Peyer's patch (tissue), 4 donors: ENCODE measurements around the gene NVL. TPM values are rescaled to one million over a fixed set of nuclear protein-coding genes. Genes with fewer than 3 reads are reported as not detected.
A peak's percentile ranks its signal among the peaks of the same experiment; 100 is the strongest.

Experiments
- DNase-seq, 3 donors: peaks; one replicate each; pipeline ENCODE4 v3.0.0-alpha.2; 2017 to 2019
- H3K27ac ChIP-seq, 4 donors: fragments of 200-600 bp; sonication (generic); one replicate each; pipeline ENCODE4 v1.5.1; 2016 to 2019
- H3K27me3 ChIP-seq, 2 donors: fragments of 200-600 bp; sonication (generic); one replicate each; pipeline ENCODE4 v1.5.1; 2019
- H3K36me3 ChIP-seq, 3 donors: fragments of 200-600 bp; sonication (generic); one replicate each; pipeline ENCODE4 v1.5.1; 2016 to 2019
- H3K4me1 ChIP-seq, 4 donors: fragments of 200-600 bp; sonication (generic); one replicate each; pipeline ENCODE4 v1.5.1; 2016 to 2019
- H3K4me3 ChIP-seq, 4 donors: fragments of 200-600 bp; sonication (generic); 1 replicate in 3 of 4; 2 replicates in 1 of 4; pipeline ENCODE4 v1.5.1; 2016 to 2019; ENCODE audit warnings: mild to moderate bottlenecking in 1 of 4
- H3K9me3 ChIP-seq, 4 donors: fragments of 200-600 bp; sonication (generic); one replicate each; pipeline ENCODE4 v1.5.1; 2016 to 2019; ENCODE audit warnings: mild to moderate bottlenecking in 1 of 4
- POLR2A ChIP-seq, 2 donors: fragments of 450-650 bp; IDR thresholded peaks; one replicate each; pipeline ENCODE4 v1.5.1; 2017; ENCODE audit warnings: antibody characterized with exemption in 2 of 2, mild to moderate bottlenecking in 2 of 2, moderate library complexity in 2 of 2
- total RNA-seq, 4 donors: library from RNA; depleted of rRNA; stranded (reverse); fragments of >200 nt; gene quantifications; one replicate each; pipeline ENCODE4 v1.1.0, GENCODE V29; 2016
- TF ChIP-seq, protein P1 (sequence below), 6 experiments: fragments of 450-650 bp in 4 of 6; fragments of 200-600 bp in 2 of 6; sonication (generic) in 1 of 6; IDR thresholded peaks; one replicate each; pipeline ENCODE4 v1.5.1; 2017 to 2019; ENCODE audit warnings: antibody characterized with exemption in 6 of 6, mild to moderate bottlenecking in 3 of 6, moderate library complexity in 1 of 6

NVL gene
- total RNA-seq, 4 donors from 2014 or later = 26.6 to 96.6 (median 38.3) TPM

DNA sequence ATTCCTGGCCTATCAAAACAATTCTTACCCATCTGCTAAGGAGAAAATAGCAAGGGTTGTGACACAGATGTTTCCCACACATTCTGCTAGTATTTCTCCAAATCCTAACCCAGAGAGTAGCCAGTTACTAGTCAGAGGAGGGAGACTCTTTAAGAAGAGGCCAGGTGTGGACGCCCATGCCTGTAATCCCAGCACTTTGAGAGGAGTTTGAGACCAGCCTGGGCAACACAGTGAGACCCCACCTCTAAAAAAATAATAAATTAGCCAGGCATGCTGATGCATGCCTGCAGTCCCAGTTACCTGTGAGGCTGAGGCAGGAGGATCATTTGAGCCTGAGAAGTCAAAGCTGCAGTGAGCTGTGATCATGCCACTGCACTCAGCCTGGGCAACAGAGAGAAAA is 28.6 kb downstream of the NVL start:
- Histone ChIP-seq H3K36me3 (peaks cover 0 to 84% (median 0%) of the 10 kb centered on the region in 3 donors), H3K27ac (no peak overlapping the region), H3K27me3 (no peaks in the 10 kb centered on the region), H3K4me1 (no peaks in the 10 kb centered on the region), H3K4me3 (no peak overlapping the region), H3K9me3 (no peaks in the 10 kb centered on the region)
- no peak for DNase-seq
- no peak for TF ChIP-seq POLR2A (IDR thresholded peaks at IDR 0.05)
- TF ChIP-seq, protein P1, sequence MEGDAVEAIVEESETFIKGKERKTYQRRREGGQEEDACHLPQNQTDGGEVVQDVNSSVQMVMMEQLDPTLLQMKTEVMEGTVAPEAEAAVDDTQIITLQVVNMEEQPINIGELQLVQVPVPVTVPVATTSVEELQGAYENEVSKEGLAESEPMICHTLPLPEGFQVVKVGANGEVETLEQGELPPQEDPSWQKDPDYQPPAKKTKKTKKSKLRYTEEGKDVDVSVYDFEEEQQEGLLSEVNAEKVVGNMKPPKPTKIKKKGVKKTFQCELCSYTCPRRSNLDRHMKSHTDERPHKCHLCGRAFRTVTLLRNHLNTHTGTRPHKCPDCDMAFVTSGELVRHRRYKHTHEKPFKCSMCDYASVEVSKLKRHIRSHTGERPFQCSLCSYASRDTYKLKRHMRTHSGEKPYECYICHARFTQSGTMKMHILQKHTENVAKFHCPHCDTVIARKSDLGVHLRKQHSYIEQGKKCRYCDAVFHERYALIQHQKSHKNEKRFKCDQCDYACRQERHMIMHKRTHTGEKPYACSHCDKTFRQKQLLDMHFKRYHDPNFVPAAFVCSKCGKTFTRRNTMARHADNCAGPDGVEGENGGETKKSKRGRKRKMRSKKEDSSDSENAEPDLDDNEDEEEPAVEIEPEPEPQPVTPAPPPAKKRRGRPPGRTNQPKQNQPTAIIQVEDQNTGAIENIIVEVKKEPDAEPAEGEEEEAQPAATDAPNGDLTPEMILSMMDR (IDR thresholded peaks at IDR 0.05) = no peak

- peaks cover 0 to 86% (median 0%) of the 10 kb centered on the region in 3 donors for H3K36me3 ChIP-seq
Measured at GRCh38 chr1:224300346-224300745, 29.6 kb downstream of the NVL start.

GRCh38 chr1:224298346-224299330 is 31.3 kb downstream of the NVL start:
- H3K9me3 ChIP-seq = no peaks in the 10 kb centered on the region
- no peak overlapping the region for H3K4me3 ChIP-seq
- TF ChIP-seq, protein P1 (IDR thresholded peaks at IDR 0.05) = no peak
- no peak for TF ChIP-seq POLR2A (IDR thresholded peaks at IDR 0.05)
- H3K4me1 ChIP-seq = no peaks in the 10 kb centered on the region
- H3K27ac ChIP-seq = peak overlapping the region in 1 of 4 donors; percentile 13
- H3K27me3 ChIP-seq = no peaks in the 10 kb centered on the region
- H3K36me3 ChIP-seq = peaks cover 0 to 88% (median 0%) of the 10 kb centered on the region in 3 donors
- no peak for DNase-seq

More at GRCh38 chr1:224300346-224300745, 29.6 kb downstream of the NVL start:
- no peak overlapping the region for H3K27ac ChIP-seq
- H3K27me3 ChIP-seq = no peaks in the 10 kb centered on the region
- no peak for TF ChIP-seq POLR2A (IDR thresholded peaks at IDR 0.05)
- TF ChIP-seq, protein P1 (IDR thresholded peaks at IDR 0.05) = no peak
- H3K9me3 ChIP-seq = no peaks in the 10 kb centered on the region
- no peaks in the 10 kb centered on the region for H3K4me1 ChIP-seq
- H3K4me3 ChIP-seq = no peak overlapping the region
- no peak for DNase-seq

GRCh38 chr1:224294775-224295174 is 35.2 kb downstream of the NVL start:
- Histone ChIP-seq H3K9me3 (no peaks in the 10 kb centered on the region), H3K27me3 (no peaks in the 10 kb centered on the region), H3K27ac (no peak overlapping the region), H3K4me1 (no peaks in the 10 kb centered on the region), H3K36me3 (peaks cover 0 to 80% (median 0%) of the 10 kb centered on the region in 3 donors), H3K4me3 (no peak overlapping the region)
- no peak for DNase-seq
- TF ChIP-seq, protein P1 (IDR thresholded peaks at IDR 0.05) = no peak
- no peak for TF ChIP-seq POLR2A (IDR thresholded peaks at IDR 0.05)

- Histone ChIP-seq H3K27ac (no peak overlapping the region), H3K36me3 (peaks cover 0 to 86% (median 0%) of the 10 kb centered on the region in 3 donors), H3K9me3 (no peaks in the 10 kb centered on the region), H3K27me3 (no peaks in the 10 kb centered on the region), H3K4me3 (no peak overlapping the region), H3K4me1 (no peaks in the 10 kb centered on the region)
- TF ChIP-seq POLR2A (IDR thresholded peaks at IDR 0.05) = no peak
- TF ChIP-seq, protein P1 (IDR thresholded peaks at IDR 0.05) = no peak
- no peak for DNase-seq
Measured at GRCh38 chr1:224292419-224292818, 37.6 kb downstream of the NVL start.
